SU-DHL-6 (cell line): ENCODE measurements around the gene MIXL1.

Experiments used
- EZH2phosphoT487 ChIP-seq: fragments of 200-600 bp; sonication (generic), shearing (Covaris generic); conservative IDR thresholded peaks from 2 replicates; pipeline ENCODE4 v1.6.1; 2018; ENCODE audit warnings: mild to moderate bottlenecking, antibody characterized with exemption, low read length, moderate library complexity, mixed read lengths
- TF ChIP-seq, protein P1 (sequence below): fragments of 200-600 bp; sonication (generic); IDR thresholded peaks from one replicate; pipeline ENCODE4 v1.5.1; 2017; ENCODE audit warnings: antibody characterized with exemption, mild to moderate bottlenecking, low read length, moderate library complexity; ENCODE audit not compliant: insufficient read depth, poor library complexity, severe bottlenecking

GRCh38 chr1:226268421-226269124 lies 45.1 kb downstream of the MIXL1 start:
- TF ChIP-seq, protein P1, sequence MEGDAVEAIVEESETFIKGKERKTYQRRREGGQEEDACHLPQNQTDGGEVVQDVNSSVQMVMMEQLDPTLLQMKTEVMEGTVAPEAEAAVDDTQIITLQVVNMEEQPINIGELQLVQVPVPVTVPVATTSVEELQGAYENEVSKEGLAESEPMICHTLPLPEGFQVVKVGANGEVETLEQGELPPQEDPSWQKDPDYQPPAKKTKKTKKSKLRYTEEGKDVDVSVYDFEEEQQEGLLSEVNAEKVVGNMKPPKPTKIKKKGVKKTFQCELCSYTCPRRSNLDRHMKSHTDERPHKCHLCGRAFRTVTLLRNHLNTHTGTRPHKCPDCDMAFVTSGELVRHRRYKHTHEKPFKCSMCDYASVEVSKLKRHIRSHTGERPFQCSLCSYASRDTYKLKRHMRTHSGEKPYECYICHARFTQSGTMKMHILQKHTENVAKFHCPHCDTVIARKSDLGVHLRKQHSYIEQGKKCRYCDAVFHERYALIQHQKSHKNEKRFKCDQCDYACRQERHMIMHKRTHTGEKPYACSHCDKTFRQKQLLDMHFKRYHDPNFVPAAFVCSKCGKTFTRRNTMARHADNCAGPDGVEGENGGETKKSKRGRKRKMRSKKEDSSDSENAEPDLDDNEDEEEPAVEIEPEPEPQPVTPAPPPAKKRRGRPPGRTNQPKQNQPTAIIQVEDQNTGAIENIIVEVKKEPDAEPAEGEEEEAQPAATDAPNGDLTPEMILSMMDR, result no peak
- no peak for TF ChIP-seq EZH2phosphoT487
